Measurements from ENCODE around the gene TRIM14.

DNA sequence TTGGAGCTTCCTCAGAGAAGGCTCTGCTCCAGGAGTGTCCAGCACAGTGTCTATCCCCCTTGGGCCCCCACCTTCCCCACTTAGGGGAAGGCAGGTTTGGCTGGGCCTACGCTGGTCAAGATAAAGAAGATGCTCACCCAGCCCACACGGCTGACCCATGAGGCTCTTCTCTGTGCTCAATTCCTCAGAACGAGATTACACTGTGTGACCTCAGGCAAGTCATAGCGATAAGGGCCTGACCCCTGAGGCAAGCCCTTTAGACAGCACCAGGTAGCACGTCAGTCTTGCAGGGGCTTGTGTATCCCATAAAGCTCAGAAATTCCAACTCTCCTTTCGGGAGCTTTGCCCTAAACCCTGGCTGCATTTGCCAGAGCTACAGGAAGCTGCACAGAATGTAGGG, 40.8 kb upstream of the TRIM14 start:
- TF ChIP-seq, protein P1, sequence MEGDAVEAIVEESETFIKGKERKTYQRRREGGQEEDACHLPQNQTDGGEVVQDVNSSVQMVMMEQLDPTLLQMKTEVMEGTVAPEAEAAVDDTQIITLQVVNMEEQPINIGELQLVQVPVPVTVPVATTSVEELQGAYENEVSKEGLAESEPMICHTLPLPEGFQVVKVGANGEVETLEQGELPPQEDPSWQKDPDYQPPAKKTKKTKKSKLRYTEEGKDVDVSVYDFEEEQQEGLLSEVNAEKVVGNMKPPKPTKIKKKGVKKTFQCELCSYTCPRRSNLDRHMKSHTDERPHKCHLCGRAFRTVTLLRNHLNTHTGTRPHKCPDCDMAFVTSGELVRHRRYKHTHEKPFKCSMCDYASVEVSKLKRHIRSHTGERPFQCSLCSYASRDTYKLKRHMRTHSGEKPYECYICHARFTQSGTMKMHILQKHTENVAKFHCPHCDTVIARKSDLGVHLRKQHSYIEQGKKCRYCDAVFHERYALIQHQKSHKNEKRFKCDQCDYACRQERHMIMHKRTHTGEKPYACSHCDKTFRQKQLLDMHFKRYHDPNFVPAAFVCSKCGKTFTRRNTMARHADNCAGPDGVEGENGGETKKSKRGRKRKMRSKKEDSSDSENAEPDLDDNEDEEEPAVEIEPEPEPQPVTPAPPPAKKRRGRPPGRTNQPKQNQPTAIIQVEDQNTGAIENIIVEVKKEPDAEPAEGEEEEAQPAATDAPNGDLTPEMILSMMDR (IDR thresholded peaks at IDR 0.05) = no peak
- TF ChIP-seq POLR2AphosphoS5 (IDR thresholded peaks at IDR 0.05) (no peak), POLR2A (IDR thresholded peaks at IDR 0.05) (no peak)

Data from breast epithelium (tissue), 3 donors.